HG02623 (cell line): ENCODE results near the gene DCTN2.
"Not testable (repeated sequence)": the region's sequence is repeated elsewhere in the genome, so short reads cannot be mapped to it uniquely, and the experiment has no call there.

Experiments
- ATAC-seq: cut with Tn5 transposase; IDR thresholded peaks from one replicate; pipeline ENCODE4 v1.9.1; 2021; ENCODE audit warnings: moderate library complexity; ENCODE audit not compliant: unreplicated experiment

Gene DCTN2

DNA sequence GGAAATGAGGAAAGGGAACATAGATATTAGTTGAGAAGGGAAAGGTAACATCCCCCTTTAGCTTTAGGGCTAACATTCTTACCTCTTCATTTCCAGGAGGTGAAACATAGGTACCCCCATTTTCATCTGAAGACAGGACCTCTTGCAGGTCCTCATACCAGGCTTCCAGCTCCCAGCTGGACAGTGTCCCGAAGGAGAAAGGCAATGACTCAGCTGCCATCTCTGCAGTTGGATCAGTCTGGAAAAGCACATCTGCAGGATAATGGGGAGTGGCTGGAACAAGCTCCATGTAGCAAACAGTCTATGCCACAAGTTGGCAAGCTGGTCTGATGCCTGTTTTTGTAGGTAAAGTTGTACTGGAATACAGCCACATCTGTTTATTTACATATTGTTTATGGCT, 29.8 kb downstream of the DCTN2 start:
- no peak for ATAC-seq

DNA sequence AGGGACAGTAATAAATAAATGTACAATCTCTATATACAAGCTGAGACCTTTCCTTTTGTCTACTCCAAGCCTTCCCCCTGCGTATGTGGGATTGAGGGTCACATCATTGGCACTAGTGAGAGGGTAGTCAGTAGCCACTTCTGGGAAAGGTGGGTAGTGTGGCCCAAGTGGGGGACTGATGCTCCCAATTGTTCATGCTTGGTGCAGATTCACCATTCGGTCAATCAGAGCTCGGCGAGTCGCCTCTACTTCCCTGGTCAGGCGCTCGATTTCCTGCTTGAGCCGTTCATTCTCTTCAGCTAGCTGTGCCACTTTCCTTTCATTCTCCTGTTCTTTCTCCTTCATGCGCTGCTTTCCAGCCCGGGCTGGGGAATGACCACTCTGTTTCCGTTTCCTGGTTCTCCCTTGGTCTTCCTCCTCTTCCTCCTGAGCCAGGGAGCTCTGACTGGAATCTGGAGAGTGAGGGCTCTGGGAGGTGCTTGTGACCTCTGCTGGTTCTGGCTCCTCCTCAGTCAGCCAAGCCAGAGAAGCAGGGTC, 30.3 kb downstream of the DCTN2 start:
- ATAC-seq = no peak

DNA sequence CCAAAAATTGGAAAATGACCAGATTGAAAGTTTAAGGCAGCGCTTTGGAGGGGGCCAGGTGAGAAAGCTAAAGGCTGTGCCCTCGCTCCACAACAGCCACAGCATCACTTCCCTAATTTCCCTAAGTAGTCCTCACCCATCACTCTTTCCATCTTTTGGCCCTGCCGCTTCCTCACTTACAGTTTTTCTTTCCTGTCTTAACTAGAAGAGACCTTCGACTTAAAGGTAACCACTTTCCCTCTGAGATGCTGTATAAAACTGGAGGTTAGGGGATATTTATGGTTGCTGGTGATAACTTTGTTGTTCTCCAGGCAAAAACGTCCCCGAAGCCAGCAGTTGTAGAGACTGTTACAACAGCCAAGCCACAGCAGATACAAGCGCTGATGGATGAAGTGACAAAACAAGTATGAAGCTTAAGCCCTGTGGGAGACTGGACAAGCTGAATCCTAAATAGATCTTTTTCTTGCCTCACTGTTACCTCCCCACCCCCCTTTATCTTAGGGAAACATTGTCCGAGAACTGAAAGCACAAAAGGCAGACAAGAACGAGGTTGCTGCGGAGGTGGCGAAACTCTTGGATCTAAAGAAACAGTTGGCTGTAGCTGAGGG, 31.0 kb downstream of the DCTN2 start:
- no peak for ATAC-seq

DNA sequence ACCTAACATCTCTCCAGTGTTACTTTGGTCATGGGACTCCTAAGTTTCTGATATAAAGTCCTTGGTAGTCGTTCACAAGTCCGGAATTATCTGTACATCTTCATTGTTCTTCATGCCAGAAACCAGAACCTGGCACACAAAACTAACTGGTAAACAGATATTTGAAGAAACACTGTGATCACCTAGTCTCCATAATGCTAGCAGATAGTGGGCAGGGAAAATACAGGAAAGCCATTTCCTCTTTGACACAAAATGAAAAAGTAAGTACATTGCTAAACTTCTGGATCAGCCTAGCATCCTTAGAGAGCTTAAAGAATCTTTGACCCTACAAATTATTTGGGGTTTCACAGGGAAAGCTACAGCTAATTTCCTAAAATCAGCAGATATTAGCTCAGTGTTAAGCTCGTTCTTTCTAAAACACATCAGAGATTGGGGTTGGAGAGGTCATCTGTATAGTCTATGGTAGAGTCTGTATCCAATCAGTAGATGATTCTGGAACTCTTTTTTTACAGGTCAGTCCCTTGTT, 31.5 kb downstream of the DCTN2 start:
- ATAC-seq = no peak

DNA sequence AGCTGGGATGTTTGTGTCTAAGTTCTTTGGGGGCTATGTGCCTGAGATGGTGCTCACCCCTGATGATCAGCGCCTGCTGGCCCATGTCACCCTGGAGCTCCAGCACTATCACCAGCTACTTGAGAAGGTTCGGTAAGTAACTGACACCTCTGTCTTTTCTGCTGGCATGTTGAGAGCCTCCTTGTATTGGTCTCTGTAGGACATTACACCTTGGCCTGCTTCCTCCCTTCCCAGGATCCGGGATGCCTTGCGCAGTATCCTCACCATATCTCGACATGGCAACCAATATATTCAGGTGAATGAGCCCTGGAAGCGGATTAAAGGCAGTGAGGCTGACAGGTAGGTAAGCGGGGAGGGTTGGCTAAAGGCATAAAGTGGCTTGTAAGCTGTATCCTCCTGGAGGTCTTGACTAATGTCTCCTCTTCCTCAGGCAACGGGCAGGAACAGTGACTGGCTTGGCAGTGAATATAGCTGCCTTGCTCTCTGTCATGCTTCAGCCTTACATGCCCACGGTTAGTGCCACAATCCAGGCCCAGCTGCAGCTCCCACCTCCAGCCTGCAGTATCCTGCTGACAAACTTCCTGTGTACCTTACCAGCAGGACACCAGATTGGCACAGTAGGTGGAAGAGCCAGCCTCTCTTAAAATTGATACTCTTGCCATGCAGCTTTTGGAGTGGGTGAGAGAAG, 32.1 kb downstream of the DCTN2 start:
- ATAC-seq = no peak

DNA sequence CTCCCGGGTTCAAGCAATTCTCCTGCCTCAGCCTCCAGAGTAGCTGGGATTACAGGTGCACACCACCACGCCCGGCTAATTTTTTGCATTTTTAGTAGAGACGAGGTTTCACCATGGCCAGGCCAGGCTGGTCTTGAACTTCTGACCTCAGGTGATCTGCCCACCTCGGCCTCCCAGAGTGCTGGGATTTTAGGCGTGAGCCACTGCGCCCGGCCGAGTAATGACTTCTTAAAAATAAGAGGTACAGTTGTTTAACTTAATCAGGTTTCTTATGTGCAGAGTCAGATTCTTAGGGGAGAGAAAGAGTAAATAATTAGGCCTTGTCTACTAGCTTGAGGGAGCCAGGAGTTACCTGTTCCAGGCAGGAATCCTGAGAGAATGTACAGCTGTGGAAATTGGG, 32.7 kb downstream of the DCTN2 start:
- not testable (repeated sequence) for ATAC-seq

DNA sequence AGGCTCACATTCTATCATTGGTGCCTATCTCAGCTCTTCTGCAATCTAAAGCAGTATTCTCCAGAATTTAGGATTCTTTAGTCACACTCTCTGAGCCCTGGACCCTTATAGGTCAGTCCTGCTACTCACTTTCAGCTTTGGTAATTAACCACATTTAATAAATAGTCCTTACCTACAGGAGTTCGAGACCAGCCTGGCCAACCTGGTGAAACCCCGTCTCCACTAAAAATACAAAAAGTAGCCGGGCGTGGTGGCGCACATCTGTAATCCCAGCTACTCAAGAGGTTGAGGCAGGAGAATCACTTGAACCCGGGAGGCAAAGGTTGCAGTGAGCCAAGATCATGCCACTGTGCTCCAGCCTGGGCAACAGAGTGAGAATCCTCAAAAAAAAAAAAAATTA, 33.3 kb downstream of the DCTN2 start:
- not testable (repeated sequence) for ATAC-seq

DNA sequence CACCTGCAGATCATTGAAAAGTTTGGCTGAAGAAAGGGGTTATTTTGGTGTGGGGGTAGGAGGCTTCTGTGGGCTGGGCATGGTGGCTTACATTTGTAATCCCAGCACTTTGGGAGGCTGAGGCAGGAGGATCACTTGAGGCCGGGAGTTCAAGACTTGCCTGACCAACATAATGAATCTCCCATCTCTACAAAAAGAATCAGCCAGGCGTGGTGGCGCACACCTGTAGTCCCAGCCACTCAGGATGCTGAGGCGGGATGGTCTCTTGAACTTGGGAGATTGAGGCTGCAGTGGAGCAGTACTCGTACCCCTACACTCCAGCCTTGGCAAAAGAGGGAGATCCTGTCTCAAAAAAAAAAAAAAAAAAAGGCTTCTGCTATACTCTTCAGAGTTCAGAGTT, 33.7 kb downstream of the DCTN2 start:
- no peak for ATAC-seq

DNA sequence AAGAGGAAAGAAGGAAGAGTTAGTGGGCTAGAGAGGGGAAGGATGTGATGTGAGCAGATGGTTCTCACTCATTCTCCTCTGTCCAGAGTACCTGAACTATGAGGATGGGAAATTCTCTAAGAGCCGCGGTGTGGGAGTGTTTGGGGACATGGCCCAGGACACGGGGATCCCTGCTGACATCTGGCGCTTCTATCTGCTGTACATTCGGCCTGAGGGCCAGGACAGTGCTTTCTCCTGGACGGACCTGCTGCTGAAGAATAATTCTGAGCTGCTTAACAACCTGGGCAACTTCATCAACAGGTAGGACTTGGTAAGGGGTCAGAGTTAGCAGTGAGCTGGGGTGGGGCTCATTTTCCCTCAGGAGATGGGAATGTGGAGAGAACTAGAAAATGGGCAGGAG, 34.3 kb downstream of the DCTN2 start:
- ATAC-seq = no peak

DNA sequence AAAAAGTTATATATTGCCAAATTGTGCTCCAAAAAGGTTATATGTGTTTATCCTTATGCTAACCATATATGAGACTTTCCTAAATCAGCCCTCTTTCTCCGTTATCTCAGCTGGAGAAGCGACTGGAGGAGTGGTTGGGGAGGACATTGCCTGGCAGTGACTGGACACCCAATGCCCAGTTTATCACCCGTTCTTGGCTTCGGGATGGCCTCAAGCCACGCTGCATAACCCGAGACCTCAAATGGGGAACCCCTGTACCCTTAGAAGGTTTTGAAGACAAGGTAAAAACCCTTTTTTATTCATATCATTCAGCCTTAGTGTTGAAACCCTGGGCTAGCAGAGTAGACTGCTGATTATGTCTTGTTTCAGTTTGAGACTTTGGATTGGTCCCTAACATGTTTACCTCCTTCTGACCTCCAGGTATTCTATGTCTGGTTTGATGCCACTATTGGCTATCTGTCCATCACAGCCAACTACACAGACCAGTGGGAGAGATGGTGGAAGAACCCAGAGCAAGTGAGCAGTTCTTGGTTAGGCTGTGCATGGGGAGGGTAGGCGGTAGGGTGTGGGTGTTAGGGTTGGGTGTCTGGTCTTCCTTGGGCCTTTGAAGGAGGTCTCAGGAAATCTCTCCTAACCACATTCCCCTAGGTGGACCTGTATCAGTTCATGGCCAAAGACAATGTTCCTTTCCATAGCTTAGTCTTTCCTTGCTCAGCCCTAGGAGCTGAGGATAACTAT, 35.2 kb downstream of the DCTN2 start:
- ATAC-seq = no peak

DNA sequence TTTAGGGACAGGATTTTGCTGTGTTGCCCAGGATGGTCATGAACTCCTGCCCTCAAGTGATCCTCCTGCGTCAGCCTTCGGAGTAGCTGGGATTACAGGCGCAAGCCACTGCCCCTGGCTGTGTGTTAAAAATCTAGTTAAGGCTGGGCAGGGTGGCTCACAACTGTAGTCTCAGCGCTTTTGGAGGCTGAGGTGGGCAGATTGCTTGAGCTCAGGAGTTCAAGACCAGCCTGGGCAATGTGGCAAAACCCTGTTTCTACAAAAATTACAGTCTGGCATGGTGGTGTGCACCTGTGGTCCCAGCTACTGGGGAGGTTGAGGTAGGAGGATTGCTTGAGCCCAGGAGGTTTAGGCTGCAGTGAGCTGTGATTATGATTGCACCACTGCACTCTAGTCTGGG, 35.8 kb downstream of the DCTN2 start:
- ATAC-seq = no peak

DNA sequence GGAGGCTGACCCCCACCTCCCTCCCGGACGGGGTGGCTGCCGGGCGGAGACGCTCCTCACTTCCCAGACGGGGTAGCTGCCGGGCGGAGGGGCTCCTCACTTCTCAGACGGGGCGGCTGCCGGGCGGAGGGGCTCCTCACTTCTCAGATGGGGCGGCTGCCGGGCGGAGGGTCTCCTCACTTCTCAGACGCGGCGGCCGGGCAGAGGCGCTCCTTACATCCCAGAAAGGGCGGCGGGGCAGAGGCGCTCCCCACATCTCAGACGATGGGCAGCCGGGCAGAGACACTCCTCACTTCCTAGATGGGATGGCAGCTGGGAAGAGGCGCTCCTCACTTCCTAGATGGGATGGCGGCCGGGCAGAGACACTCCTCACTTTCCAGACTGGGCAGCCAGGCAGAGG, 39.2 kb downstream of the DCTN2 start:
- not testable (repeated sequence) for ATAC-seq

DNA sequence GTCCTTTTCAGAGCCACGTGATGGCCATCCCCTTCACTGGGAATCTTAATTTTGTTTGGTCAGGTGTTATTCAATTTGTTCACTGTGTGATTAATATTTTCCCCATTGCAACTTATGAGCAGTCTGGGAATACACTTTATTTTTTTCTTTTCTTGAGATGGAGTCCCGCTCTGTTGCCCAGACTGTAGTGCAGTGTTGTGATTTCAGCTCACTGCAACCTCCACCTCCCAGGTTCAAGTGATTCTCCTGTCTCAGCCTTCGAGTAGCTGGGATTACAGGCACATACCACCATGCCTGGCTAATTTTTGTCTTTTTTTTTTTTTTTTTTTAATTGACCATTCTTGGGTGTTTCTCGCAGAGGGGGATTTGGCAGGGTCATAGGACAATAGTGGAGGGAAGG, 40.5 kb downstream of the DCTN2 start:
- not testable (repeated sequence) for ATAC-seq

DNA sequence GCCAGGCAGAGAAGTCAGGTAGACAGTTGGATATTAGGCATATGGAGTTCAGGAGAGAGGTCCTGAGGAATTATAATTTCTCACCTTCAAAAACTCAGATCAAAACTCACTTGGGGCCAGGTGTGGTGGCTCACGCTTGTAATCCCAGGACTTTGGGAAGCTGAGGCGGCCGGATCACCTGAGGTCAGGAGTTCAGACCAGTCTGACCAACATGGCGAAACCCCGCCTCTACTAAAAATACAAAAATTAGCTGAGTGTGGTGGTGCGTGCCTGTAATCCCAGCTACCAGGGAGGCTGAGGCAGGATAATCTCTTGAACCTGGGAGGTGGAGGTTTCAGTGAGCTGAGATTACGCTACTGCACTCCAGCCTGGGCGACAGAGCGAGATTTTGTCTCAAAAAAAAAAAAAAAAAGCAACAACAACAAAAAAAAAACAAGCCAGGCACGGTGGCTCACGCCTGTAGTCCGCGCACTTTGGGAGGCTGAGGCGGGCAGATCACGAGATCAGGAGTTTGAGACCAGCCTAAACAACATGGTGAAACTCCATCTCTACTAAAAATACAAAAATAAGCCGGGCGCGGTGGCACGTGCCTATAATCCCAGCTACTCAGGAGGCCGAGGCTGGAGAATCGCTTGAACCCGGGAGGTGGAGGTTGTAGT, 44.6 kb downstream of the DCTN2 start:
- ATAC-seq = not testable (repeated sequence)

DNA sequence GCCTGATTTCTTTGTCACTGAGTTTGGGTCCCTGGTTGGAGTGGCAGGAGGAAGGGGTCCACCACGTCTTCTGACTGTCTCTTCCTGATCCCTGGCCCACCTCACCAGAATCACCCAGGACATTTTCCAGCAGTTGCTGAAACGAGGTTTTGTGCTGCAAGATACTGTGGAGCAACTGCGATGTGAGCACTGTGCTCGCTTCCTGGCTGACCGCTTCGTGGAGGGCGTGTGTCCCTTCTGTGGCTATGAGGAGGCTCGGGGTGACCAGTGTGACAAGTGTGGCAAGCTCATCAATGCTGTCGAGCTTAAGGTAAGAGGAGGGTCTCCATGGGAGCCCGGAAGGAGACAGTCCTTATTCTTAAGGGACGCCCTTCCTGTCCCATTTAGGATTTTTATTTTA, 46.8 kb downstream of the DCTN2 start:
- no peak for ATAC-seq

DNA sequence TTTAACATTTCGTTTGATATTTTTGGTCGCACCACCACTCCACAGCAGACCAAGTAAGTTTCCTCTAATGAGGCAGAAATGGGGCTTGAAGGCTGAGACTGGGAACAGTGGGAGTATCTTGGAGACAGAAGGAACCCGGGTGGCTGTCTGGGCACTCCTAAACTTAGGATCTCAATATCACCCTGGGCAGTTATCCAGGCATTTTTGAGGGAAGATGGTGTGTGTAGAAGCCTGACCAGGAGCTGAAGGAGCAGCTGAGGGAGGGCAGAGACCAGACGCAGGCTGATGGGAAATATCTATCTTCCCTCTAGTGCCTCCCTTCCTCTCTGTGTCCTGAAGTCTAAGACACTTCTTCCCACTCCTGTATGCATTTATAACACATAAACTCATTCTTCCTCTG, 48.4 kb downstream of the DCTN2 start:
- no peak for ATAC-seq

DNA sequence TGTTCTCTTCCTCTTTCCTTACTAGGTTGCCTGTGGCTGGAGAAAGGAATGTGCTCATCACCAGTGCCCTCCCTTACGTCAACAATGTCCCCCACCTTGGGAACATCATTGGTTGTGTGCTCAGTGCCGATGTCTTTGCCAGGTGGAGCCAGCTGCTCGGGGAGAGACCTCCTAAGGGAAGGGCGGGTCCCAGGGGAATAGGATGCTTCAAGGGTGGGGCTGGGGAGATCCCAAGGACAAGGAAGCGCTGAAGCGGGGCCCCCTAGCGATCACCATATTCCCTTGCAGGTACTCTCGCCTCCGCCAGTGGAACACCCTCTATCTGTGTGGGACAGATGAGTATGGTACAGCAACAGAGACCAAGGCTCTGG, 48.9 kb downstream of the DCTN2 start:
- ATAC-seq = no peak

DNA sequence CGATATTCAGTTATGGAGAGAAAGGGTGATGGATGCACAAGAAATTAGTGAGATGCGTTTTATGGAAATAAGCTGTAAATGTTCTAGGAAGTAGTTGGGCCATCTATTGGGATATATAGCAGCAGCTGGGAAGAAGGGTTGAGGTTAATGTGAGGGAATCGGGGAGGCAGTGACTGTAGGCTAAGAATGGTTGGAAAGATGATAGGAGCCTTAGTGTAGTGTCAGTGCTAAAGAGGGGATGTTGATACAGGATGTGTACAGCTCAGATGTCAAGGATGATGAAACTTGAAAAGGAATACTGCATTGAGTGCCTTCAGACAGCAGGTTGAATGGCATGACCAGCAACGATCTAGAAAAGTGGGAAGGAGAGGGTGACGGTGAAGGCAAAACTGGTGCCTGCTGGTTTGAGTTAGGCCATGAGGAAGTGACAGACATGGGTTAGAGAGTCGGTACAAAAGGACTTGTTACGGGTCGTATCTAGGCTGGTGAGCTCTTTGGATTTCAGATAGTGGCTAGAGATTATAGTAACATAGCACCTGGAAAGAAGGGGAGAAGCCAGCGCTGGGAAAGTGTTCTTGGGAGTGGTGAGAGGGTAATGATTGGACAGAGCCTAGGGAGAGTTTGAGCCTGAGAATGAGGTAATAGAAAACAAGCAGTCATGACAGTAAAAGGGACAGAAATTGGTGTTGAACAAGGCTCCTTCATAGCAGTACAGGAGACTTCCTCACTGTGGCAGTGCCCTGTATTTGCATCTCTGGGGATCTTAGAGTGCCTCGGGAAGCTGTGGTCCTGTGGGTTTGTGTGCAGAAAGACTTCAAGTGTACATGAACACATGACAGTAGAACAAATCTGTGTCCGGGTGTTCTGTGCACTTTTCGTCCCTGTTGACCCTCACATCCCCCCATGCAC, 49.5 kb downstream of the DCTN2 start:
- ATAC-seq = no peak

DNA sequence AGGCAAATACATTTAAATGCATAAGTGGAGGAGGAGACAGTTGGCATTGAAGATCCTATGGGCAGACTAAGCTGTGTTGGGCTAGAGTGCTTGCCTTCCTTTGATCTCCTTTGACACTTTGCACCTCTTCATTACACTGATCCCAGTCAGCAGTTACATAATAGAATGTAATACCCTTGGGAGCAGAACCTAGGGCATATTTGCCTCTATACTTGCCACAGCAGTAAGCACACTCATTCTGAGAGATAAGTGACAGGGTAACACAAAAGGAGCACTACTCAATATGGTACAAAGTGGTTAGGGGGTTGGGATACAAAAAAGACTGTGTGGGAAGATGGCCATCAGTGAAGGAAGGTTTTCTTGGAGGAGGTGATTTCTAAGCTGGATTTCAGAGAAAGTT, 50.2 kb downstream of the DCTN2 start:
- no peak for ATAC-seq

DNA sequence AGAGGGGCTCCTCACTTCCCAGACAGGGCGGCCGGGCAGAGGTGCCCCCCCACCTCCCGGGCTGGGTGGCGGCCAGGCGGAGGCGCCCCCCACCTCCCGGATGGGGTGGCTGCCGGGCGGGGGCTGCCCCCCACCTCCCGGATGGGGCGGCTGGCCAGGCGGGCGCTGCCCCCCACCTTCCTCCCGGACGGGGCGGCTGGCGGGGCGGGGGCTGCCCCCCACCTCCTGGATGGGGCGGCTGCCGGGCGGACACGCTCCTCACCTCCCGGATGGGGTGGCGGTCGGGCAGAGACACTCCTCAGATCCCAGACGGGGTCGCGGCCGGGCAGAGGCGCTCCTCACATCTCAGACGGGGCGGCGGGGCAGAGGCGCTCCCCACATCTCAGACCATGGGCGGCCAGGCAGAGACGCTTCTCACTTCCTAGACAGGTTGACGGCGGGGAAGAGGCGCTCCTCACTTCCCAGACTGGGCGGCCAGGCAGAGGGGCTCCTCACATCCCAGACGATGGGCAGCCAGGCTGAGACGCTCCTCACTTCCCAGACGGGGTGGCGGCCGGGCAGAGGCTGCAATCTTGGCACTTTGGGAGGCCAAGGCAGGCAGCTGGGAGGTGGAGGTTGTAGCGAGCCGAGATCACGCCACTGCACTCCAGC, 51.8 kb downstream of the DCTN2 start:
- not testable (repeated sequence) for ATAC-seq
